Lower leg skin (tissue), 4 donors: Measurements from ENCODE around the gene WDR27. TPM values are rescaled to one million over a fixed set of nuclear protein-coding genes. Genes with fewer than 3 reads are reported as not detected.

Source experiments
- DNase-seq, 2 donors: peaks; one replicate each; pipeline ENCODE4 v3.0.0-alpha.2; 2019; ENCODE audit warnings: low spot score in 2 of 2
- H3K4me3 ChIP-seq: fragments of 200-600 bp; sonication (generic); 2 replicates; pipeline ENCODE4 v1.5.1; 2017; ENCODE audit warnings: mild to moderate bottlenecking, low read depth; ENCODE audit not compliant: poor library complexity, severe bottlenecking
- CTCF ChIP-seq, 3 donors: fragments of 450-650 bp; IDR thresholded peaks; one replicate each; pipeline ENCODE4 v1.5.1; 2016; ENCODE audit warnings: antibody characterized with exemption in 3 of 3, mild to moderate bottlenecking in 3 of 3, moderate library complexity in 2 of 3
- POLR2A ChIP-seq, 2 donors: fragments of 450-650 bp; IDR thresholded peaks; one replicate each; pipeline ENCODE4 v1.6.1; 2016 to 2017; ENCODE audit warnings: antibody characterized with exemption in 2 of 2, mild to moderate bottlenecking in 1 of 2, moderate library complexity in 1 of 2
- whole genome bisulfite sequencing, 2 donors: methylation state at CpG; one replicate each; pipeline ENCODE4 v1.1.5; 2018; 5-methylcytosine and 5-hydroxymethylcytosine counted together
- intact Hi-C: fragments of 100-400 bp; cut with DNase I; formaldehyde crosslinking; loops from one replicate; pipeline ENCODE4 v1.15.0; 2023; ENCODE audit warnings: low total_unique reads
- total RNA-seq, 4 donors: library from RNA; depleted of rRNA; stranded (reverse); fragments of >200 nt; gene quantifications; one replicate each; pipeline ENCODE4 v1.1.0, GENCODE V29; 2016

WDR27 gene
- total RNA-seq, 4 donors from 2014 or later: 15.7 to 40.0 (median 19.5) TPM

GRCh38 chr6:169675011-169675410, 26.8 kb downstream of the WDR27 start:
- DNase-seq: no peak
- WGBS, 2 donors: 95 to 97% methylated on average over 3 of the region's 3 CpGs
- TF ChIP-seq CTCF (IDR thresholded peaks at IDR 0.05) (no peak), POLR2A (IDR thresholded peaks at IDR 0.05) (no peak)
- intact Hi-C loops: no loop called here
- no peak overlapping the region for H3K4me3 ChIP-seq

DNA sequence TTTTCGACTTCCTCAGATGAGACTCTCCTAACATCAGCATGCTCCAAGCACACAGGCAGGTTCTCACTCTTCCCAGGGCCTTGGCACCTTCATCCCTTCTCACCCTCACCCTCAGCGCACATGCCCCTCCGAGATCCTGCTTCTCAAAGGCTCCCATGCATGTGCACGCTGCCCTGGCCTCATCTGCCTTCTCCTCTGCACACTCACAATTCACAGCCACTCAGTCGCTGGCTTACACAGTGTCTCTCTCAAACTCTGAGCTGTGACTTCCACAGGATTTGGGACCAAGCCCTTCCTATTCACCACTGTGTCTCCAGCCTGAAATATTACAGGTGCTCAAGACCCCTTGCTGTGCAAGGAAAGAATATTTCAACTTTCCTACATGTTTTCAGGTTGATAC, 30.3 kb downstream of the WDR27 start:
- TF ChIP-seq POLR2A (IDR thresholded peaks at IDR 0.05) (no peak), CTCF (IDR thresholded peaks at IDR 0.05) (no peak)
- intact Hi-C loops: no loop called here
- 96 to 98% methylated on average over 5 of the region's 5 CpGs for WGBS, 2 donors
- no peak for DNase-seq
- H3K4me3 ChIP-seq: no peak overlapping the region

- DNase-seq: no peak
- intact Hi-C loops: no loop called here
- 59 to 69% methylated on average over 7 of the region's 7 CpGs for WGBS, 2 donors
- H3K4me3 ChIP-seq: no peak overlapping the region
- TF ChIP-seq POLR2A (IDR thresholded peaks at IDR 0.05) (no peak), CTCF (IDR thresholded peaks at IDR 0.05) (no peak)
Observed at GRCh38 chr6:169669889-169670288, 31.9 kb downstream of the WDR27 start.

GRCh38 chr6:169669147-169669546, 32.7 kb downstream of the WDR27 start:
- TF ChIP-seq CTCF (IDR thresholded peaks at IDR 0.05): no peak
- TF ChIP-seq POLR2A (IDR thresholded peaks at IDR 0.05): no peak
- H3K4me3 ChIP-seq: no peak overlapping the region
- DNase-seq: no peak
- intact Hi-C loops: no loop called here
- 79 to 87% methylated on average over 6 of the region's 6 CpGs for WGBS, 2 donors

GRCh38 chr6:169668203-169668847, 33.5 kb downstream of the WDR27 start:
- no peak for DNase-seq
- intact Hi-C loops: no loop called here
- TF ChIP-seq CTCF (IDR thresholded peaks at IDR 0.05) (no peak), POLR2A (IDR thresholded peaks at IDR 0.05) (no peak)
- WGBS, 2 donors: 88 to 91% methylated on average over 15 of the region's 15 CpGs
- no peak overlapping the region for H3K4me3 ChIP-seq

- no peak overlapping the region for H3K4me3 ChIP-seq
- WGBS, 2 donors: 94 to 97% methylated on average over 27 of the region's 27 CpGs
- intact Hi-C loops: no loop called here
- DNase-seq: no peak
- no peak for TF ChIP-seq CTCF (IDR thresholded peaks at IDR 0.05)
Observed at GRCh38 chr6:169667716-169668115, 34.1 kb downstream of the WDR27 start.
